Activated naive CD8-positive, alpha-beta T cell treated with anti-CD3 and anti-CD28 coated beads for 36 hours (primary cell): ENCODE results near the gene UGT1A4. TPM values are rescaled to one million over a fixed set of nuclear protein-coding genes. Genes with fewer than 3 reads are reported as not detected.
"Not testable (repeated sequence)": the region's sequence is repeated elsewhere in the genome, so short reads cannot be mapped to it uniquely, and the experiment has no call there.

Experiments used
- DNase-seq: peaks from one replicate; pipeline ENCODE4 v3.0.0; 2021
- H3K27ac Mint-ChIP-seq: one replicate; pipeline ENCODE4 v1.8.0; 2022; ENCODE audit warnings: mild to moderate bottlenecking, moderate library complexity, mixed read lengths
- H3K27me3 Mint-ChIP-seq: one replicate; pipeline ENCODE4 v1.8.0; 2022; ENCODE audit warnings: mild to moderate bottlenecking, mixed read lengths
- H3K36me3 Mint-ChIP-seq: one replicate; pipeline ENCODE4 v1.8.0; 2021; ENCODE audit warnings: mild to moderate bottlenecking, mixed read lengths
- H3K4me1 Mint-ChIP-seq: one replicate; pipeline ENCODE4 v1.8.0; 2021; ENCODE audit warnings: mixed read lengths
- H3K4me3 Mint-ChIP-seq: one replicate; pipeline ENCODE4 v1.8.0; 2022; ENCODE audit warnings: mild to moderate bottlenecking, moderate library complexity, mixed read lengths
- H3K9me3 Mint-ChIP-seq: one replicate; pipeline ENCODE4 v1.8.0; 2022; ENCODE audit warnings: mixed read lengths
- total RNA-seq, 2 experiments: library from RNA; stranded (reverse); gene quantifications; one replicate each; pipeline ENCODE4 v1.2.3, GENCODE V29; 2021

The UGT1A4 gene
- total RNA-seq, 2 experiments from 2014 or later, result not detected

- Mint-ChIP-seq H3K27me3 (peaks cover 28% of the 10 kb centered on the region), H3K36me3 (no peaks in the 10 kb centered on the region), H3K9me3 (no peaks in the 10 kb centered on the region), H3K4me1 (peaks cover 8% of the 10 kb centered on the region), H3K4me3 (no peak within 1 kb of the TSS), H3K27ac (no peak within 1 kb of the TSS)
- no peak for DNase-seq
These were observed 5.8 kb upstream of the UGT1A4 start, which contains the start of gene UGT1A5 for GRCh38 chr2:233712611-233713261. Gene UGT1A5 (plus strand): TSS chr2:233712907. CDS start chr2:233712992, 85 bp downstream.

GRCh38 chr2:233713262-233713615 is 5.3 kb upstream of the UGT1A4 start:
- H3K27ac Mint-ChIP-seq, result no peak overlapping the region
- H3K36me3 Mint-ChIP-seq, result no peaks in the 10 kb centered on the region
- no peak overlapping the region for H3K4me3 Mint-ChIP-seq
- DNase-seq, result no peak
- H3K4me1 Mint-ChIP-seq, result peaks cover 8% of the 10 kb centered on the region
- H3K9me3 Mint-ChIP-seq, result no peaks in the 10 kb centered on the region
- H3K27me3 Mint-ChIP-seq, result peaks cover 30% of the 10 kb centered on the region

- Mint-ChIP-seq H3K4me3 (no peak overlapping the region), H3K27me3 (peaks cover 34% of the 10 kb centered on the region), H3K4me1 (peaks cover 8% of the 10 kb centered on the region), H3K36me3 (no peaks in the 10 kb centered on the region), H3K27ac (no peak overlapping the region), H3K9me3 (no peaks in the 10 kb centered on the region)
- no peak for DNase-seq
These were observed 4.4 kb upstream of the UGT1A4 start for GRCh38 chr2:233714121-233714520.

- H3K27me3 Mint-ChIP-seq, result peaks cover 16% of the 10 kb centered on the region
- no peaks in the 10 kb centered on the region for H3K36me3 Mint-ChIP-seq
- H3K9me3 Mint-ChIP-seq, result no peaks in the 10 kb centered on the region
- H3K4me1 Mint-ChIP-seq, result no peaks in the 10 kb centered on the region
- H3K27ac Mint-ChIP-seq, result no peak within 1 kb of the TSS
- no peak for DNase-seq
- H3K4me3 Mint-ChIP-seq, result no peak within 1 kb of the TSS
These were observed 10.3 kb downstream of the UGT1A4 start, which contains the start of gene UGT1A3 for GRCh38 chr2:233728723-233729301. Gene UGT1A3 (plus strand): TSS chr2:233729042. CDS start chr2:233729127, 85 bp downstream.

GRCh38 chr2:233736868-233737653 is 18.5 kb downstream of the UGT1A4 start:
- not testable (repeated sequence) for DNase-seq, H3K4me1 Mint-ChIP-seq, H3K9me3 Mint-ChIP-seq, H3K4me3 Mint-ChIP-seq, H3K27ac Mint-ChIP-seq, H3K36me3 Mint-ChIP-seq
- peaks cover 16% of the 10 kb centered on the region for H3K27me3 Mint-ChIP-seq

DNA sequence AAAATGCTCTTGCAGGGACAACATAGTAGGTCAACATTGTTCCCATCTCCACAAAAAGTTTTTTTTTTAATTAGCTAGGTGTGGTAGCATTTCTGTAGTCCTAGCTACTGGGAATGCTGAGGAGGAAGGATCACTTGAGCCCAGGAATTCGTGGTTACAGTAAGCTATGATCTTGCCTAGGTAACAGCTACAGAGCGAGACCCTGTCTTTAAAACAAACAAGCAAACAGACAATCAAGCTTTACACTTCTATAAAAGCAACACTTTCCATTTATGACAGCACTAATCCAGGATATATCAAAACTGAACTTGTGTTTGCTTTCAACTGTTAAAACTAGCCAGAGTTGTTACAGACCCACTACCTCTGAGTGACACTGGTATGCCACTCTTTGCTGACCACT is 22.3 kb downstream of the UGT1A4 start:
- H3K36me3 Mint-ChIP-seq, result no peaks in the 10 kb centered on the region
- peaks cover 17% of the 10 kb centered on the region for H3K27me3 Mint-ChIP-seq
- H3K9me3 Mint-ChIP-seq, result no peaks in the 10 kb centered on the region

DNA sequence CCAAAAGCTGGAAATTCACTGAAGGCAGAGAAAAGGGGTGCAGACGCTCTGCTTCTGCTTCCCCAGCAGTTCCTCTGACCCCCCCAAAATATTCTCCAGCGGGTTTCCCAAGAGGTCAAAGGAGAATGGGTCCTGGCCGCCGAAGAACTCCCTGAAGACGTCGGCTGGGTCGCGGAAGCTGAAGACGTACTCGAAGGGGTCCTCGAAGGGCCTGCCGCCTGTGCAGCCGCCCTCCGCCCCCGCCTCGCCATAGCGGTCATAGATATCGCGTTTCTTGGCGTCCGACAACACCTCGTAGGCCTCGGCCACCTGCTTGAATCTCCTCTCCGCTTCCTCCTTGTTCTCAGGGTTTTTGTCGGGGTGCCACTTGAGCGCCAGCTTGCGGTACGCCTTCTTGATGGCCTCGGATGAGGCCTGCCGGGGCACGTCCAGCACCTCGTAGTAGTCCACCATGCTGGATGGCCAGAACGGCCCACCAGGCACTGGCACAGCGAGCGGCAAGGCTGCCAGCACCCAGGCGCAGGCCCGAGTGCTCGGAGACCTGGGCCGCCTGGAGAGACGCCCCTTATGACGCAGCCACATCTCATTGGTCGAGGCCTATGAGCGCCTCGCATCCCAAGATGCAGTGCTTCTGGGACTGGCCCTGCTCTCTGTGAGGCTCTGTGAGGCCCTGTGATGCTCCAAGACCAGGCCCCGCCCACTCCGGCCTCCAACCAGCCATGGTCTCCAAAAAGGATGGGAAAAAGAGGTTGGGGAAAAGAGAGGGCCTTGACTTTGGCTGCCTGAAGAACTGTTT is 25.1 kb downstream of the UGT1A4 start:
- Mint-ChIP-seq H3K9me3 (no peaks in the 10 kb centered on the region), H3K4me3 (no peak overlapping the region), H3K36me3 (no peaks in the 10 kb centered on the region), H3K4me1 (no peaks in the 10 kb centered on the region), H3K27ac (no peak overlapping the region), H3K27me3 (peaks cover 12% of the 10 kb centered on the region)
- no peak for DNase-seq

More for the DNA sequence above, 22.3 kb downstream of the UGT1A4 start:
- Mint-ChIP-seq H3K27ac (no peak overlapping the region), H3K4me1 (no peaks in the 10 kb centered on the region), H3K4me3 (no peak overlapping the region)
- no peak for DNase-seq

DNA sequence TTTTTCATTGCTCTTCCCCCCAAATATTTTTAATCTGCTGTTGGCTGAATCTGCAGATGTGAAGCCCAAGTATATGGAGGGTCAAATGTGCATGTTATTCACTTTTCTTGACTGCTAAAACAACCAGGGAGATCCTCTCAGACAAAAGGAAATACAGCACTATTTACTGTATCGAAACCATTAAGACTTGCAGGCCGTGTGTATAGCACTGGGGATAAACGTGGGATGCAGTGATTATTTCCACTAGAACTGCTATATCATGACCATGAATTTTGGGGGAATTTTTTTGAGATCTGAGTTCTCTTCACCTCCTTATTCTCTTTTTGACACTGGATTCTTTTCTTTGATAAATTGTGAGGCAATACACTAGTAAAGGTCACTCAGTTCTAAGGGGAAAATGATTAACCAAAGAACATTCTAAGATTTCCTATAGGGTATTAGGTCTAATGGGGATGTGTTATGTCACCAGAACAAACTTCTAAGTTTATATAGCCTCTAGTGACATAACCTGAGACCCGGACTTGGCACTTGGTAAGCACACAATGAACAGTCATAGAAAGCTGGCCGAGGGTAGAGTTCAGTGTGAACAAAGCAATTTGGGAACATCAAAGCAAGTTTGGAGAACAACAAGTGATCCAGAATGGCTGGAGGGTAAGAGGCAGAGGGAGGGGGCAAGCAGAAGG is 26.7 kb downstream of the UGT1A4 start:
- DNase-seq, result no peak
- Mint-ChIP-seq H3K4me3 (no peak overlapping the region), H3K9me3 (peaks cover 5% of the 10 kb centered on the region), H3K4me1 (no peaks in the 10 kb centered on the region), H3K36me3 (no peaks in the 10 kb centered on the region), H3K27ac (no peak overlapping the region), H3K27me3 (peaks cover 18% of the 10 kb centered on the region)

- not testable (repeated sequence) for H3K4me1 Mint-ChIP-seq, H3K9me3 Mint-ChIP-seq, H3K27ac Mint-ChIP-seq, DNase-seq, H3K36me3 Mint-ChIP-seq, H3K4me3 Mint-ChIP-seq
- peaks cover 20% of the 10 kb centered on the region for H3K27me3 Mint-ChIP-seq
These were observed 27.3 kb downstream of the UGT1A4 start for GRCh38 chr2:233745838-233746237.

DNA sequence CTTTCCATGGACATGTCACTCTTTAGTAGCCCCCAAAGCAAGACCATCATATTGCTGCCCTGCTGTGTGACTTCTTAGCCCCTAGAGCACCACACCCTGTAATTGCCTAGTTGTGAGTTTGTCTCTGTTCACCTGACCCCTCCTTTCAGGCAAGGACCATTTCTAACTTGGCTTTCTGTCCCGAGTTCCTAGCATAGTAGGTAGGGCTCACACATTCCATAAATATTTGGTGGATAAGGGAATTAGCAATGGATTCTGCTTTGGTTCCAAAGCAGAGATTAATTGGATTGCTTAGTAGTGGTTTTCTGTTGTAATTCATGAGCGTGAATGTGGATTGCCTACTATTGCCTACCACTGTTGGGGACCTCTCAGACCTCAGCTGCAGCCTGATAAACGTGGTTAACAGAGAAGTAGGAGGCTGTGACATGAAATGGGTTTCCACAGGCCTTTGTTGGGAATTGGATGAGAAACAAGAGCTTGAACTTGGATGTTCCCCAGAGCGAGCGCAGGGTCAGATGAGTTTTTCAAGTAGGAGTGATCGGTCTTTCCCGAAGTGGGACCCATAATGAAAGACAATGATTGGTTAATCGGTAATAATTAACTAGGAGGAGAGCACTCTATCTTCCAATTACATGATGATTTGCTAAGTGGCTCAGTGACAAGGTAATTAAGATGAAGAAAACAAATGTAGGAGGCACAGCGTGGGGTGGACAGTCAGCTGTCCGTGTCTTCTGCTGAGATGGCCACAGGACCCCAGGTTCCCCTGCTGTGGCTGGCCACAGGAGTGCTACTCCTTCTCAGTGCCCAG is 28.1 kb downstream of the UGT1A4 start:
- H3K27me3 Mint-ChIP-seq, result peaks cover 20% of the 10 kb centered on the region
- no peak overlapping the region for H3K4me3 Mint-ChIP-seq
- no peaks in the 10 kb centered on the region for H3K4me1 Mint-ChIP-seq
- no peak for DNase-seq
- H3K36me3 Mint-ChIP-seq, result no peaks in the 10 kb centered on the region
- H3K27ac Mint-ChIP-seq, result no peak overlapping the region
- peaks cover 6% of the 10 kb centered on the region for H3K9me3 Mint-ChIP-seq

GRCh38 chr2:233747283-233747544 is 28.7 kb downstream of the UGT1A4 start:
- Mint-ChIP-seq H3K4me3 (no peak overlapping the region), H3K9me3 (peaks cover 6% of the 10 kb centered on the region), H3K27ac (no peak overlapping the region), H3K4me1 (no peaks in the 10 kb centered on the region), H3K36me3 (no peaks in the 10 kb centered on the region), H3K27me3 (peaks cover 20% of the 10 kb centered on the region)
- DNase-seq, result no peak

GRCh38 chr2:233750689-233751088 is 32.2 kb downstream of the UGT1A4 start:
- peaks cover 17% of the 10 kb centered on the region for H3K27me3 Mint-ChIP-seq
- not testable (repeated sequence) for H3K27ac Mint-ChIP-seq, DNase-seq, H3K9me3 Mint-ChIP-seq, H3K36me3 Mint-ChIP-seq, H3K4me1 Mint-ChIP-seq, H3K4me3 Mint-ChIP-seq

GRCh38 chr2:233751212-233752009 is 32.9 kb downstream of the UGT1A4 start:
- H3K36me3 Mint-ChIP-seq, DNase-seq, H3K4me1 Mint-ChIP-seq, H3K9me3 Mint-ChIP-seq, H3K27ac Mint-ChIP-seq, H3K4me3 Mint-ChIP-seq: not testable (repeated sequence)
- H3K27me3 Mint-ChIP-seq, result peaks cover 15% of the 10 kb centered on the region
